HCT116 (cell line): ENCODE results near the gene CYB5RL.

Experiments used
- CTCF ChIP-seq, 3 experiments: fragments of 200-600 bp in 1 of 3; sonication (generic) in 1 of 3; IDR thresholded peaks in 2 of 3; conservative IDR thresholded peaks in 1 of 3; 2 replicates each; pipeline ENCODE4 v1.5.1; 2012 to 2017; ENCODE audit warnings: low read depth in 2 of 3, low read length in 2 of 3, antibody characterized with exemption in 1 of 3, borderline replicate concordance in 1 of 3, control low read depth in 1 of 3, mild to moderate bottlenecking in 1 of 3, mixed read lengths in 1 of 3, mixed run types in 1 of 3, moderate library complexity in 1 of 3; ENCODE audit not compliant: insufficient read depth in 1 of 3
- TCF7L2 ChIP-seq: IDR thresholded peaks from 2 replicates; pipeline ENCODE4 v1.7.0; 2011; ENCODE audit warnings: borderline replicate concordance, inconsistent platforms; ENCODE audit not compliant: insufficient read depth, insufficient read length; ENCODE audit errors: extremely low read depth

DNA sequence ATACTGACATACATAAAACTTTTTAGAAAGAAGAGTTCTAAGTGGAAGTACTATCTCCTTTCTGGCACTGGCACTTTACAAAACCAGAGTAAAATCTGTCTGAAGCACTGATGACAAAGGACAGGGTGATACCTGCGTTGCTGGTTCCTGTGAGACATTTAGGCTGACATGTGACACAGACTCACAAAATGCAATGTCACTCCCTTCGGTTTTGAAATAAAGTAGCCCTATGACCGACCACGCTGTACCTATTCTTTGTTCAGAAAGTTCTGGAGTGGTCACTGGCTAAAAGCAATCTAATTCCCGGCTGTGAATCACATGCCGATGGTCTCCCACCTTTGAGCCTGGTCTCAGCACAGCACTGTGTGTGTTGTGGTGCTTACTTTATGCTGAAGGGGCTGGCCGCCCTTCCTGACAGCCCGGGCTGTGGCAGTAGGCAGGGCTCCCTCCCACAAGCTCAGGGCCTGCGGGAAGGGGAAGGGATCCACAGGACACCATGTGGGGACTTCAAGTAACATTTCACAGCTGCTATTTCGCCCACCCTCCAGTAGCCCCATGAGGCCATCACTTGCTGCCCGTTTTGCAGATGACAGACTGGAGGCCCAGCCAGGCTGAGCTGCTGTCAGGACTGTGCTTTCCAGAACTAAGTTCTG is 48.2 kb upstream of the CYB5RL start:
- TF ChIP-seq CTCF (IDR thresholded peaks at IDR 0.05 in 2 of 3, conservative IDR thresholded peaks at IDR 0.05 in 1 of 3; ENCODE audit: borderline replicate concordance in 1 of 3, insufficient read depth in 1 of 3, low read depth in 2 of 3, low read length in 2 of 3) (no peak), TCF7L2 (no peak)
